ENCODE results near the gene ADAM33.

The ADAM33 gene

GRCh38 chr20:3719046-3719445 is 37.2 kb upstream of the ADAM33 start:
- H3K4me3 ChIP-seq (replicated peaks in 1 of 2; ENCODE audit: low read depth in 2 of 2, low read length in 2 of 2), result no peak overlapping the region
- DNase-seq (ENCODE audit: low read depth in 2 of 2), result no peak
- no peak for TF ChIP-seq CTCF (IDR thresholded peaks at IDR 0.05; ENCODE audit: low read depth, low read length)

- no peak overlapping the region for H3K4me3 ChIP-seq (replicated peaks in 1 of 2; ENCODE audit: low read depth in 2 of 2, low read length in 2 of 2)
- TF ChIP-seq CTCF (IDR thresholded peaks at IDR 0.05; ENCODE audit: low read depth, low read length), result peak; percentile 84
- peak; percentile 56 to 72 for DNase-seq (ENCODE audit: low read depth in 2 of 2)
Observed at GRCh38 chr20:3716195-3716834, 34.5 kb upstream of the ADAM33 start.

GRCh38 chr20:3714092-3714491 is 32.3 kb upstream of the ADAM33 start:
- no peak for TF ChIP-seq CTCF (IDR thresholded peaks at IDR 0.05; ENCODE audit: low read depth, low read length)
- DNase-seq (ENCODE audit: low read depth in 2 of 2), result no peak
- H3K4me3 ChIP-seq (replicated peaks in 1 of 2; ENCODE audit: low read depth in 2 of 2, low read length in 2 of 2), result no peak overlapping the region

- no peak for DNase-seq (ENCODE audit: low read depth in 2 of 2)
Observed at GRCh38 chr20:3712279-3712873, 30.6 kb upstream of the ADAM33 start, which contains the start of gene SIGLEC1. Gene SIGLEC1 (minus strand): TSS chr20:3712600. CDS start chr20:3707128, 5,472 bp downstream.

GRCh38 chr20:3711484-3711941 is 29.7 kb upstream of the ADAM33 start:
- no peak overlapping the region for H3K4me3 ChIP-seq (replicated peaks in 1 of 2; ENCODE audit: low read depth in 2 of 2, low read length in 2 of 2)
- no peak for DNase-seq (ENCODE audit: low read depth in 2 of 2)
- TF ChIP-seq CTCF (IDR thresholded peaks at IDR 0.05; ENCODE audit: low read depth, low read length), result no peak

More at GRCh38 chr20:3712279-3712873, 30.6 kb upstream of the ADAM33 start, which contains the start of gene SIGLEC1:
- no peak for TF ChIP-seq CTCF (IDR thresholded peaks at IDR 0.05; ENCODE audit: low read depth, low read length)
- no peak within 1 kb of the TSS for H3K4me3 ChIP-seq (replicated peaks in 1 of 2; ENCODE audit: low read depth in 2 of 2, low read length in 2 of 2)

GRCh38 chr20:3710703-3711483 is 29.1 kb upstream of the ADAM33 start:
- H3K4me3 ChIP-seq (replicated peaks in 1 of 2; ENCODE audit: low read depth in 2 of 2, low read length in 2 of 2), result no peak overlapping the region
- peak; percentile 91 for TF ChIP-seq CTCF (IDR thresholded peaks at IDR 0.05; ENCODE audit: low read depth, low read length)
- DNase-seq (ENCODE audit: low read depth in 2 of 2), result peak; percentile 55 to 58
